ENCODE measurements around the gene CCDC69.

Gene CCDC69

DNA sequence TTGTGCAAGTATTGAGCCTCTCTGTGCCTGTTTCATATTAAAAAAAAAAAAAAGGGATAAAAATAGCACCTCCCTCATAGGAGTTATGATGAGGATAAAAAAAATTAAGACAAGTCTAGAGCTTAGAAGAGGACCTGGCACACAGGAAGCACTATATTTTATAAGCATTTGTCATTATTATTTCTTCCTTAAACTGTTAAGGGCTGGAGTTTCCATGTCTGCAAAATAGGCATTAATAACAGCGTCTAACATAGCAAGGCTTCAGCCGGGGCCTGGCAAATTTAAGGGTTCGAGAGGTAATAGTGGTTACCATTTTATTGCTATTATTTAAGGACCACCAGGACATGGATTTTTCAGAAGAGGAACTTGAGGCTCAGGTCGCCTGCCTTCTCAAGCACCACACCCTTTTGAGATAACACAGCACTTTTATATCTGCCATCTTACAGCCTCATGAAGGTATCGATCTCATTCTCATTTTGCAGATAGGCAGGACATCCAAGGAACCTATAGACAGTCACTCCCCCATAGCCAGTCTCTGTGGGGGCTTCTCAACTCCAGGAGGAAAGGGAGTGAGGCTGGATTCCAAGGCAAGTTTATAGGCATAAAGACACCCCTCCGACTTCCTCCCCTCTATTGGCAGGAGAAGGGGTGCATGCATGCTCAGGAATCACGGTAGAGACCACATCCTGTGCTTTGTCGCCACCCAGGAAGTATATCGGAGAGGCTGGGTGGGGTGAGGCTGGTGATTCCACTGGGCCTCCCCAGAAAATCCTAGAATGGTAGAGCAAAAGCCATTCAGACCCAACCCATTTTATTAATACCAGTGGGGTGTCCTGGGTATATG, 68.7 kb downstream of the CCDC69 start:
- H3K27ac ChIP-seq, result no peak overlapping the region
- TF ChIP-seq, protein P1, sequence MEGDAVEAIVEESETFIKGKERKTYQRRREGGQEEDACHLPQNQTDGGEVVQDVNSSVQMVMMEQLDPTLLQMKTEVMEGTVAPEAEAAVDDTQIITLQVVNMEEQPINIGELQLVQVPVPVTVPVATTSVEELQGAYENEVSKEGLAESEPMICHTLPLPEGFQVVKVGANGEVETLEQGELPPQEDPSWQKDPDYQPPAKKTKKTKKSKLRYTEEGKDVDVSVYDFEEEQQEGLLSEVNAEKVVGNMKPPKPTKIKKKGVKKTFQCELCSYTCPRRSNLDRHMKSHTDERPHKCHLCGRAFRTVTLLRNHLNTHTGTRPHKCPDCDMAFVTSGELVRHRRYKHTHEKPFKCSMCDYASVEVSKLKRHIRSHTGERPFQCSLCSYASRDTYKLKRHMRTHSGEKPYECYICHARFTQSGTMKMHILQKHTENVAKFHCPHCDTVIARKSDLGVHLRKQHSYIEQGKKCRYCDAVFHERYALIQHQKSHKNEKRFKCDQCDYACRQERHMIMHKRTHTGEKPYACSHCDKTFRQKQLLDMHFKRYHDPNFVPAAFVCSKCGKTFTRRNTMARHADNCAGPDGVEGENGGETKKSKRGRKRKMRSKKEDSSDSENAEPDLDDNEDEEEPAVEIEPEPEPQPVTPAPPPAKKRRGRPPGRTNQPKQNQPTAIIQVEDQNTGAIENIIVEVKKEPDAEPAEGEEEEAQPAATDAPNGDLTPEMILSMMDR (IDR thresholded peaks at IDR 0.05), result no peak
- no peak for TF ChIP-seq ZFX (IDR thresholded peaks at IDR 0.05; ENCODE audit: borderline replicate concordance)

DNA sequence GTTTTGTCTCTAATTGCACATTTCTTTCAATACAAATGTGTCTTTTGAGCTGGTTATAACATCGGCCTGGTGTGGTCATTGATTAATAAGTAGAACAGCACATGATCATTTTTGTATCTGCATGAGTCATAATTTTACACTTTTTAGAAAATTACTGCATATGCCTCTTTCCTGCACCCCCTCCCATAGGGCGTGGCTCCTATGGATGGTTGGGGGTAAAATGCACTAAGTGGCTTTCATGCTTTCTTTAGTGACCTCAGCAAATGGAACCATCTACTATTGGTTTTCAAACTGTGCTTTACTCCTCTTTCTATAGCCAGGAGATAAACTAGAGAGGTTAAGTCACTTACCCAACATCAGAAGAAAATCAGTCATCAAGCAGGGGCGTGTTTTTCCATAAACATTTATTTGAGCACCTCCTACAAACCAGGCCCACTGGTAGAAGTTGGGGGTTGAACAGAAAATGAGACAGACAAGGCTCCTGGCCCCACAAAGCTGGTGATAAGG, 70.1 kb downstream of the CCDC69 start:
- no peak overlapping the region for H3K27ac ChIP-seq
- TF ChIP-seq ZFX (IDR thresholded peaks at IDR 0.05; ENCODE audit: borderline replicate concordance), result no peak
- TF ChIP-seq, protein P1 (IDR thresholded peaks at IDR 0.05), result no peak

DNA sequence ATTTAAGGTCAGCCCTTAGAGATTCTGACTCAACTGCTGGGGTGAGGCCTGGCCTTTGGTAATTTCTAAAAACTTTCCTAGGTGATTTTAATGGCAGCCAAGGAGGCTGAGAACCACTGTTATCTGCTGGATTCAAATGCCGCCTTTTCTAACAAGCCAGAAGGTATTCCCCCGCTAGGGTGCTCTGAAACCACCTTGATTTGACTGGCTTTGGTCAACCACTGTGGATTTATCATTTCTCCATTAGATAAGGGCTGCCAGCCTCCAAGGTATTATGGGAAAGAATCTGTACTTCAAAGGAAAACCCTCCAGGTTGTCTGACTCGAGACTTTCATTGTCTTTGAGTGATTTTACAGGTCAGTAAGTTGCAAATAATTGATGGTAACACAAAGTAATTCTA, 70.6 kb downstream of the CCDC69 start:
- TF ChIP-seq, protein P1 (IDR thresholded peaks at IDR 0.05), result no peak
- no peak for TF ChIP-seq ZFX (IDR thresholded peaks at IDR 0.05; ENCODE audit: borderline replicate concordance)
- H3K27ac ChIP-seq, result no peak overlapping the region

DNA sequence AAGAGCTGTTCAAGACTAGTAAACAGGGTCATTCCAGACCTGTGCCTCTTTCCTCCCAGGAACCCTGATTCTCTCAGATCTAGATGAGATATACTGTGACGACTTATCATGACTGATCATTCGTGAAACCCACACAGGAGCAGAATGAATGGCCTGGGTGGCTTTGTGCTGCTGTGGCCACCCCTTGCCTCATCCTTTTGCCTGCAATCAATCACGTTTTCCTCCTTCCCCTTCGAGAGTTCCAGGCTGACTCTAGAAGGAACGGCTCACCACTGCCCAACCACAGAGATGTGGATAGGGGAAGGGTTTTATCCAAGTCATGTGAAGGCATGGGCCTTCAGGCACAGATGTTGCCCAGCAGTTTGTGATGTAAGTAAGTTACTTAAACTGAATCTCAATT, 72.1 kb downstream of the CCDC69 start:
- TF ChIP-seq, protein P1 (IDR thresholded peaks at IDR 0.05), result no peak
- TF ChIP-seq ZFX (IDR thresholded peaks at IDR 0.05; ENCODE audit: borderline replicate concordance), result no peak
- no peak overlapping the region for H3K27ac ChIP-seq

DNA sequence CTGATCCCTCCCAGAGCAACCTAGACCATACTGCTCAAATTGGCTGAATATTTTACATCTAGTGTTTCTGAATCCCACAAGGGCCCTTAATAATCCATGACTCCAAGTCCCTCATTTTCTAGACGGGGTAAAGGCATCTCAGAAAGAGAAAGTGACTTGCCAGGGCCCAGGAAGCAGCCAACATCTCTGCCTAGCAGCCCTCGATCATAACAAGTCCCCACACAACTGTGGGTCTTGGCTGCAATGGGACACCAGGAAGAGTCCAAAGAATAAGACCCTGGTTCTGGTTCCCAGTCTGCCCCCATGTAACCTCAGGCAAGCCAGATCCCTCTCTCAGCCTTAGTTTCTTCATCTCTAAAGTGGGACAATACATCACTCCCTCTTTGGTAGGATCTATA, 72.6 kb downstream of the CCDC69 start:
- H3K27ac ChIP-seq, result no peak overlapping the region
- TF ChIP-seq, protein P1 (IDR thresholded peaks at IDR 0.05), result no peak
- TF ChIP-seq ZFX (IDR thresholded peaks at IDR 0.05; ENCODE audit: borderline replicate concordance), result no peak

DNA sequence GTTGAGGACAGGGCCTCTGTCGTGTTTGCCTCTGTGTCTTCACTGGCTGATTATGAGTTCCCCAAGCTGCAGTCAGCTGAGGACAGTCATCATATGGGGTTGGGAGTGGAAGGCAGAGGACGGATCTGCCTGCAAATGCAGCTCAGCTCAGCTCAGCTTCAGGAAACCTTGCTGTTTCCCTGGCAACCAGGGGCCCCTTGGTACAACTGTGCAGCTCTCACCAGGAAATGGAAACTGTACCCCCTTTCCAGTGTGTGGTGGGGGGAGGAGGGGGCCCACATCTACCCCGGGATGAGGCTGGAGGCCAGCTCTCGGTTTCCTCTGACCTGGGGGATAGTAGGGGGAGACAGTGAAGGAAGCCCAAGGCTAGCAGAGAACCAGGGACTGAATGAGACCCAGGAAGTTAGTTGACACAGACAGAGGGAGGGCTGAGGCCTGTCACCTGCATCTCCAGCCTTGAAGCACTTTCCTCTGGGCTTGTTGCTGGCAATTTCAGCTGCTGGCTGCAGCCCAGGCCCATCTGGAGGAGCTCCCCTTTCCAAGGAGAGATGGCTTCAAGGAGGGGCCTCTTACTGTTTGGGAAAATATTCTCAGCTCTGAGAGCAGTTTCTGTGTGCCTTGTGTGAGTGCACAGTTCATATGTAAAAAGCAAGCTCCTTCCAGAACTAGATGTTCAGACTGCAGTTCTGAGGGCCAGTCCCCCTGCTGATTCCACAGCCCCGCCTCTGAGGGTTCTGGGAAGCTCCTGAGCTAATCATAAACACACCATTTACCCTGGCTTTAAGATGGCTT, 73.2 kb downstream of the CCDC69 start:
- H3K27ac ChIP-seq, result no peak overlapping the region
- TF ChIP-seq, protein P1 (IDR thresholded peaks at IDR 0.05), result no peak
- no peak for TF ChIP-seq ZFX (IDR thresholded peaks at IDR 0.05; ENCODE audit: borderline replicate concordance)

Data from 22Rv1 (cell line).